ENCODE results near the gene MCTP2.

The MCTP2 gene

DNA sequence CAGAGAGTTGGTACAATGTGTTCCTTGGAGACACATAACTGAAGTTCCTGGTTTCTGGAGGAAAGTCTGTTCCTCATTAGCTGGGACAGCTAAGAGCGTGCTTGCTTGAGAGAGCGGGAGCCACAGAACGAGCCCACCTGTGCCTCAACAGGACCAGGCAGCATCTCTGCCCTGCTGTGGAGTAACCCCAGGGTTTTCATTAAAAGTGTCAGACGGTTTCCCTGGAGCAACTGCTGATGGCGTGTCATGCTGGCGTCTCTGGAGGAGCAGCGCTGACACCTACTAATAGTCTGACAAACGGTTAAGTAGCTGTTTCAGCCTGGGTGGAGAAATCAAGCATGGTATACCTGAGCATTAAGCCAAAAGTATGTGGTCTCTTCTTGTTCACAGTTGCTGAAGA is 150.0 kb downstream of the MCTP2 start:
- H3K36me3 ChIP-seq (ENCODE audit: control insufficient read depth in 5 of 5, insufficient read depth in 5 of 5, low read length in 5 of 5) = no peaks in the 10 kb centered on the region
- no peaks in the 10 kb centered on the region for H3K4me1 ChIP-seq (ENCODE audit: control insufficient read depth in 5 of 5, insufficient read depth in 5 of 5, low read length in 5 of 5)
- H3K27me3 ChIP-seq (ENCODE audit: control insufficient read depth in 5 of 5, insufficient read depth in 4 of 5, low read length in 5 of 5) = no peaks in the 10 kb centered on the region
- H3K9ac ChIP-seq (ENCODE audit: low read length in 5 of 5) = no peak overlapping the region
- no peak overlapping the region for H3K27ac ChIP-seq (ENCODE audit: low read depth, low read length)
- H3K9me3 ChIP-seq (ENCODE audit: control insufficient read depth in 5 of 5, low read length in 5 of 5) = no peaks in the 10 kb centered on the region
- H3K4me3 ChIP-seq (ENCODE audit: low read depth in 1 of 5, low read length in 5 of 5) = no peak overlapping the region

DNA sequence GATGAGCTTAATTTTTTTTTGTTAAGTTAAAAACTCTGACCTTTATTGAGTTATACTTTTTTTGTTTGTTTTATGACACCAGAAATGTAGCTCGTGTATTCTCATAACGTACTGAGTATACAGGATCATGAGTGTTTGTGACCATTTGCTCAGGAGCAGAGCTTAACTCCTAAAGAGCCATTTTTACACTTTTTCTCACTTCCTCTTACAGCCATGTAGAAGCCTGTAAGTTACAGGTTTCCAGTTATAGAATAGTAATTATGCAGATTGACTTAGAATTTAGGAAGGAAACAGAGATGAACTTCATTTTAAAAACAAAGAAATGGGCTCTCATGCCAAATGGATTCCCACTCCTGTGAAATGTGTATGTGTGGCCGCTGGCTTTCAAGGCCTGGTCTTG is 151.7 kb downstream of the MCTP2 start:
- no peaks in the 10 kb centered on the region for H3K27me3 ChIP-seq (ENCODE audit: control insufficient read depth in 5 of 5, insufficient read depth in 4 of 5, low read length in 5 of 5)
- no peak overlapping the region for H3K4me3 ChIP-seq (ENCODE audit: low read depth in 1 of 5, low read length in 5 of 5)
- no peaks in the 10 kb centered on the region for H3K9me3 ChIP-seq (ENCODE audit: control insufficient read depth in 5 of 5, low read length in 5 of 5)
- no peaks in the 10 kb centered on the region for H3K36me3 ChIP-seq (ENCODE audit: control insufficient read depth in 5 of 5, insufficient read depth in 5 of 5, low read length in 5 of 5)
- H3K4me1 ChIP-seq (ENCODE audit: control insufficient read depth in 5 of 5, insufficient read depth in 5 of 5, low read length in 5 of 5) = peaks cover 0 to 6% (median 0%) of the 10 kb centered on the region in 5 donors
- H3K9ac ChIP-seq (ENCODE audit: low read length in 5 of 5) = no peak overlapping the region
- no peak overlapping the region for H3K27ac ChIP-seq (ENCODE audit: low read depth, low read length)

DNA sequence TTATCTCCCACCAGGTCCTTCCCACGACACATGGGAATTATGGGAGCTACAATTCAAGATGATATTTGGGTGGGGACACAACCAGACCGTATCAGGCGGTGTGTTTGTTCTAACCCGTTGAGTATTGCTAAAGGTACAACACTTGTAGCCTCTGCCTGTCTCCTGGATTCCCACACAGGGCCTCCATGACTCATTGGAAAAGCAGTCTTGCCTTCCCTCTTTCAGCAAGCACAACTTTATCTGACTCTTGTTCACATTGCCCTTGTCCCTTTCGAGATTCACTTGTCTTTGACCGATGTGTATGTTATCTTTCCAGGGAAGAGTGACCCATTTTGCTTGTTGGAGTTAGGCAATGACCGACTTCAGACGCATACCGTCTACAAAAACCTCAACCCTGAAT is 152.3 kb downstream of the MCTP2 start:
- no peaks in the 10 kb centered on the region for H3K36me3 ChIP-seq (ENCODE audit: control insufficient read depth in 5 of 5, insufficient read depth in 5 of 5, low read length in 5 of 5)
- H3K9ac ChIP-seq (ENCODE audit: low read length in 5 of 5) = no peak overlapping the region
- no peak overlapping the region for H3K4me3 ChIP-seq (ENCODE audit: low read depth in 1 of 5, low read length in 5 of 5)
- H3K27me3 ChIP-seq (ENCODE audit: control insufficient read depth in 5 of 5, insufficient read depth in 4 of 5, low read length in 5 of 5) = no peaks in the 10 kb centered on the region
- H3K4me1 ChIP-seq (ENCODE audit: control insufficient read depth in 5 of 5, insufficient read depth in 5 of 5, low read length in 5 of 5) = peaks cover 0 to 9% (median 0%) of the 10 kb centered on the region in 5 donors
- H3K27ac ChIP-seq (ENCODE audit: low read depth, low read length) = no peak overlapping the region
- no peaks in the 10 kb centered on the region for H3K9me3 ChIP-seq (ENCODE audit: control insufficient read depth in 5 of 5, low read length in 5 of 5)

DNA sequence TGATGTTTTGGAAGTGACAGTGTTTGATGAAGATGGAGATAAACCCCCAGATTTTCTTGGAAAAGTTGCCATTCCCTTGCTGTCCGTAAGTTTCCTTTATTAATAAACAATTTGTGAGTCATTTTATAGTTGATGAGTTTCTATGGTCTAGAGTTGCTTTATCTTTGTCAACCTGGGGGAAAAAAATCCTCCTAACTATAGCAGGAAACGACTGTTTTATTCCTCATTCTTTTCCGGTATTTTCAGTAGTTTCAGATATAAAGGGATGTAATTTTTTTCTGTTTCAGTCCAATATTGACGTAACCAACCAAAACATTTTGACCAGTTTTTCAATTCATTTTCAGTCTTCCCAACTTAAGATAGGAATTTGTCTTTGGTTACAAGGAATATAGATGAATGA is 154.1 kb downstream of the MCTP2 start:
- no peaks in the 10 kb centered on the region for H3K36me3 ChIP-seq (ENCODE audit: control insufficient read depth in 5 of 5, insufficient read depth in 5 of 5, low read length in 5 of 5)
- no peak overlapping the region for H3K9ac ChIP-seq (ENCODE audit: low read length in 5 of 5)
- H3K4me1 ChIP-seq (ENCODE audit: control insufficient read depth in 5 of 5, insufficient read depth in 5 of 5, low read length in 5 of 5) = peaks cover 0 to 9% (median 0%) of the 10 kb centered on the region in 5 donors
- H3K4me3 ChIP-seq (ENCODE audit: low read depth in 1 of 5, low read length in 5 of 5) = no peak overlapping the region
- H3K27ac ChIP-seq (ENCODE audit: low read depth, low read length) = no peak overlapping the region
- H3K9me3 ChIP-seq (ENCODE audit: control insufficient read depth in 5 of 5, low read length in 5 of 5) = no peaks in the 10 kb centered on the region
- no peaks in the 10 kb centered on the region for H3K27me3 ChIP-seq (ENCODE audit: control insufficient read depth in 5 of 5, insufficient read depth in 4 of 5, low read length in 5 of 5)

DNA sequence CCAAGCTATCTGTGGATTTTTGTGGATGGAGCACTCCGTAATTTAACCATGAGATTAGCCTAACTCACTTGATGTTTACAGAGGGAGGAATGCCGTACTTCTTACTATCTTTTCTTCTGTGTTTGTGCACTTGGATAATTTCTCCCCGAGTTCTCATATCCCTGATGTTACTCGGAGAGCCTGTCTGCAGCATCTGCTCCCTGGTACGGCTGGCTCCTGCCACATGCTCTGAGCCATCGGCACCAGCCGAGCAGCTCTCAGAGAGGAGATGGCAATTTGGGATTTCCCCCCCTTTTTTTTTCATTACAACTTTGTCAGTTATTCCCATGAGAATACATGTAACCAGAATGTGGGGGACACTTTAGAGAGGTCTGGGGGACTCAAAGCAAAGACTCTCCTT is 155.0 kb downstream of the MCTP2 start:
- H3K9me3 ChIP-seq (ENCODE audit: control insufficient read depth in 5 of 5, low read length in 5 of 5) = no peaks in the 10 kb centered on the region
- no peak overlapping the region for H3K4me3 ChIP-seq (ENCODE audit: low read depth in 1 of 5, low read length in 5 of 5)
- no peak overlapping the region for H3K27ac ChIP-seq (ENCODE audit: low read depth, low read length)
- H3K9ac ChIP-seq (ENCODE audit: low read length in 5 of 5) = no peak overlapping the region
- no peaks in the 10 kb centered on the region for H3K27me3 ChIP-seq (ENCODE audit: control insufficient read depth in 5 of 5, insufficient read depth in 4 of 5, low read length in 5 of 5)
- peaks cover 0 to 9% (median 0%) of the 10 kb centered on the region in 5 donors for H3K4me1 ChIP-seq (ENCODE audit: control insufficient read depth in 5 of 5, insufficient read depth in 5 of 5, low read length in 5 of 5)
- H3K36me3 ChIP-seq (ENCODE audit: control insufficient read depth in 5 of 5, insufficient read depth in 5 of 5, low read length in 5 of 5) = no peaks in the 10 kb centered on the region

DNA sequence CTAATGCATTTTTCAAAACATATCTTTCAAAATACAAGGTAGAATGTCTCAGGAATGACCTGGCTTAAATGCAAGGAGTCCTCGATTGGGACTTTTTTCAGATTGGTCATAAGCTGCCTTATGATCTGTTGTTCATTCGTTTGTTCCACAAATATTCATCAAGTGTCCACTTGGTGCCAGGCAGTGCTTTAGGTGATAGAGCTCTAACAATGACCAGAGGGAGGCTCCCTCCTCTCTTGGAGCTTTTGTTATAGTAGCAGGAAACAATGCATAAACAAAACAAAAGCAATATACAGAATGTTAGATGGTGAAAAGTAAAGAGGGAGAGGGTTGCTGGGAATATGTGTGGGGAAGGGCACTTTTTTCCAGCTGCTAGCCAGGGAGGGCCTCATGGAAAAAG is 156.1 kb downstream of the MCTP2 start:
- Histone ChIP-seq H3K36me3 (ENCODE audit: control insufficient read depth in 5 of 5, insufficient read depth in 5 of 5, low read length in 5 of 5) (no peaks in the 10 kb centered on the region), H3K27ac (ENCODE audit: low read depth, low read length) (no peak overlapping the region), H3K9ac (ENCODE audit: low read length in 5 of 5) (no peak overlapping the region), H3K9me3 (ENCODE audit: control insufficient read depth in 5 of 5, low read length in 5 of 5) (no peaks in the 10 kb centered on the region), H3K4me3 (ENCODE audit: low read depth in 1 of 5, low read length in 5 of 5) (no peak overlapping the region), H3K27me3 (ENCODE audit: control insufficient read depth in 5 of 5, insufficient read depth in 4 of 5, low read length in 5 of 5) (no peaks in the 10 kb centered on the region), H3K4me1 (ENCODE audit: control insufficient read depth in 5 of 5, insufficient read depth in 5 of 5, low read length in 5 of 5) (peaks cover 0 to 9% (median 0%) of the 10 kb centered on the region in 5 donors)

DNA sequence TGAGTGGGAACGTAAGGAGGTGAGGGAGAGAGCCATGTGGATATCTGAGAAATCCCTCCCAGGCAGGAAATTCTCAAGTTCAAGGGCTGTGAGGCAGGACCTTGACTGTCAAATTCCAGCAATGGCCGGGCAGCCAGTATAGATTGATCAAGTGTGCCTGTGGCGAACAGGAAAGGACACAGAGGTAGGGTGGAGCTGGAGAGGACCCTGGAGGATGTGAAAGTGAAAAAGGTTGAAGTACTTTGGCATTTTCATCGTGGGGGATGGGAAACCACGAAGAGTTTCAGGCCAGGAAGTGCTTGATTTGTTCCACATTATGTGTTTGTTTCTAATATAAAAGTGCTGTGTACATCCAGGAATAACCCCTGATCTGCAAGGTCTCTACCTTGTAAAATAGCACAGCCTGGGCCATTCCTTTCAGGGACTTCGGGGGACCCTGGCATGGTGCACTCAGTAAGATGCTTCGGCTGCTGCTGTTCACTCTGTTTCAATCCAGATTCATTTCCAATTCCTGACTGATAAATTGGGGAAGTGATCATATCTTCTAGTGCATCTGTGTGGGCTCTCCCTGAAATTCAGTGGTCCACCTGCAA is 156.6 kb downstream of the MCTP2 start:
- H3K9ac ChIP-seq (ENCODE audit: low read length in 5 of 5) = no peak overlapping the region
- no peak overlapping the region for H3K4me3 ChIP-seq (ENCODE audit: low read depth in 1 of 5, low read length in 5 of 5)
- H3K27me3 ChIP-seq (ENCODE audit: control insufficient read depth in 5 of 5, insufficient read depth in 4 of 5, low read length in 5 of 5) = no peaks in the 10 kb centered on the region
- H3K36me3 ChIP-seq (ENCODE audit: control insufficient read depth in 5 of 5, insufficient read depth in 5 of 5, low read length in 5 of 5) = no peaks in the 10 kb centered on the region
- H3K9me3 ChIP-seq (ENCODE audit: control insufficient read depth in 5 of 5, low read length in 5 of 5) = no peaks in the 10 kb centered on the region
- H3K27ac ChIP-seq (ENCODE audit: low read depth, low read length) = no peak overlapping the region
- peaks cover 0 to 9% (median 0%) of the 10 kb centered on the region in 5 donors for H3K4me1 ChIP-seq (ENCODE audit: control insufficient read depth in 5 of 5, insufficient read depth in 5 of 5, low read length in 5 of 5)

DNA sequence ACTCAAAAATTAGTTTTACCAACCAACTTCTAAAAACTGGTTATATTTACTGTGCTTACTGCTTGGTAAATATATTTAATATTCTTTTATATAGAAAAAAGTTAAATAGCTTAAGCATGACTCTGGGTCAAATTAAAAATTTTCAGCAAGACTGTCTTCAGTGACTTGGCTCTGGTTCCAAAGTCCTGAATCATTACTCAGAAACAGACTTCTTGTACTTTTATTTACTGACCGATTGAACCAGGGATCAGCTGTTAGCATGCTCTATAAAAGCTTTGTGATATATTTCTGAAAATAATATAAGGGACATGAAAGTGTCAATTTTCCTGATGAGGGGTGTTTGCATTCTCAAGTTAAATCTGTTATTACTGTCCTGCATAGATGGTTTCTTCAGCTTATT is 164.3 kb downstream of the MCTP2 start:
- Histone ChIP-seq H3K4me3 (ENCODE audit: low read depth in 1 of 5, low read length in 5 of 5) (no peak overlapping the region), H3K9ac (ENCODE audit: low read length in 5 of 5) (no peak overlapping the region), H3K27me3 (ENCODE audit: control insufficient read depth in 5 of 5, insufficient read depth in 4 of 5, low read length in 5 of 5) (no peaks in the 10 kb centered on the region), H3K27ac (ENCODE audit: low read depth, low read length) (no peak overlapping the region), H3K36me3 (ENCODE audit: control insufficient read depth in 5 of 5, insufficient read depth in 5 of 5, low read length in 5 of 5) (no peaks in the 10 kb centered on the region), H3K4me1 (ENCODE audit: control insufficient read depth in 5 of 5, insufficient read depth in 5 of 5, low read length in 5 of 5) (peaks cover 0 to 9% (median 0%) of the 10 kb centered on the region in 5 donors), H3K9me3 (ENCODE audit: control insufficient read depth in 5 of 5, low read length in 5 of 5) (no peaks in the 10 kb centered on the region)

DNA sequence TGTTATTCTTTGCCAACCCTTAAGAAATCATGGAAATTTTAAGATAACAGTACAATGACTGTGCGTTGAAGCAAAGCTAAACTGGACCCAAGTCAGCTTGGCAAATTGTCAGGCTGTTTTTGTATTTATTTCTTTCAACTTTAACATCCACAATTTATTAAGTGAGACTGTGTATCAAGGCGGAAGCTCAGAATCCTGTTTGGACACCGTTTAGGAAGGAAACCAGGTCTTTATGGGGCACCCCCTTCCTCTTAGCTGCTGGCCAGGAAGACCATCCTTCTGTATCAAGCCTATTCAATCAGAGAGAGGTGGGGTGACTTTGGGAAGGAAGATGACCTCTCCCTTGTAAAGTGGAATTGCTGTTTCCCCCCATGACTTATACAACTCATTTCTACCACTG is 166.0 kb downstream of the MCTP2 start:
- no peaks in the 10 kb centered on the region for H3K36me3 ChIP-seq (ENCODE audit: control insufficient read depth in 5 of 5, insufficient read depth in 5 of 5, low read length in 5 of 5)
- H3K4me3 ChIP-seq (ENCODE audit: low read depth in 1 of 5, low read length in 5 of 5) = no peak overlapping the region
- H3K4me1 ChIP-seq (ENCODE audit: control insufficient read depth in 5 of 5, insufficient read depth in 5 of 5, low read length in 5 of 5) = peaks cover 0 to 18% (median 0%) of the 10 kb centered on the region in 5 donors
- H3K27ac ChIP-seq (ENCODE audit: low read depth, low read length) = no peak overlapping the region
- H3K27me3 ChIP-seq (ENCODE audit: control insufficient read depth in 5 of 5, insufficient read depth in 4 of 5, low read length in 5 of 5) = no peaks in the 10 kb centered on the region
- H3K9me3 ChIP-seq (ENCODE audit: control insufficient read depth in 5 of 5, low read length in 5 of 5) = no peaks in the 10 kb centered on the region
- H3K9ac ChIP-seq (ENCODE audit: low read length in 5 of 5) = no peak overlapping the region

DNA sequence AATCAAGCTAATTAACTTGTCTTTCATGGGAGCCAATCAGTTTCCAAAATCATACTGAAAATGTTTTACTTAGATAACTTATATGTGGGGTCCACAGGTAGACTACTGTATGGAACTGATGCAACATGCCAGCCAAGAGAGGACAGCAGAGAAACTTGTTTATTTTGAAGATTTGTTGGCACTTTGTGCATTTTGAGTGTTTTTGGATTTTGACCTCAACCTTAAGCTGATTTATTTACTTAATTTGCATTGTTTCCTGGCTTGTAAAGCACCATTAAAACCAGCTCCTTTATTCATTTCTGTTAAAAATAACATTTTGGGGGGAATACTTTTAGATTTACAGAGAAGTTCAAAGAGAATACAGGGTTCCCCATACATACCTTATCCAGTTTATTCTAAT is 166.6 kb downstream of the MCTP2 start:
- Histone ChIP-seq H3K36me3 (ENCODE audit: control insufficient read depth in 5 of 5, insufficient read depth in 5 of 5, low read length in 5 of 5) (no peaks in the 10 kb centered on the region), H3K9ac (ENCODE audit: low read length in 5 of 5) (no peak overlapping the region), H3K4me3 (ENCODE audit: low read depth in 1 of 5, low read length in 5 of 5) (no peak overlapping the region), H3K27me3 (ENCODE audit: control insufficient read depth in 5 of 5, insufficient read depth in 4 of 5, low read length in 5 of 5) (no peaks in the 10 kb centered on the region), H3K9me3 (ENCODE audit: control insufficient read depth in 5 of 5, low read length in 5 of 5) (no peaks in the 10 kb centered on the region), H3K4me1 (ENCODE audit: control insufficient read depth in 5 of 5, insufficient read depth in 5 of 5, low read length in 5 of 5) (peaks cover 0 to 21% (median 0%) of the 10 kb centered on the region in 5 donors), H3K27ac (ENCODE audit: low read depth, low read length) (no peak overlapping the region)
